ENCODE measurements around the gene C2. TPM values are rescaled to one million over a fixed set of nuclear protein-coding genes. Genes with fewer than 3 reads are reported as not detected.

The C2 gene
- total RNA-seq, 1 experiment from 2014 or later: 1.7 TPM

DNA sequence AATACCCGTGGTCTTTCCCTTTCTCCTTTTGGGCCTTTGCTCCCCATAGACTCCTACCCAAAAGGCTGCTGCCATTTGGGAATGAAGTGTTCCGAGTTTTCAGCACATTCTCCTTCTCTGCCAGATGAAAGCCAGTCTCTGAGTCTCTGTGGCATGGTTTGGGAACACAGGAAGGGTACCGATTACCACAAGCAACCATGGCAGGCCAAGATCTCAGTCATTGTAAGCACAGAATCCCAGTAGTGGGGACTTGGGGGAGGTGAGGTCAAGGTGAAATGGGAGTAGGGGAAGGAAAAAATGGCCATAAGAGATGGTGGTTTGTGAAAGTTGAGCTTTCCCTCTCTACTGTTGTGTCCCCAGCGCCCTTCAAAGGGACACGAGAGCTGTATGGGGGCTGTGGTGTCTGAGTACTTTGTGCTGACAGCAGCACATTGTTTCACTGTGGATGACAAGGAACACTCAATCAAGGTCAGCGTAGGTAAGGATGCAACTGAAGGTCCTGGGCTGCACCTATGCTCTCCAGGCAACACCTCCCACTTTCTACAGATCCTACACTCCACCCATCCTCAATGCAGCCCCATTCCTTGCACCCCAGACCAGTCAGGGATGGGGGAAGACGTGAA lies 22.5 kb downstream of the C2 start:
- H3K4me3 ChIP-seq (ENCODE audit: insufficient read depth, low read depth, low read length): no peak overlapping the region
- peaks cover 29% of the 10 kb centered on the region for H3K36me3 ChIP-seq (replicated peaks; ENCODE audit: control insufficient read depth, insufficient read depth, low read length)
- peaks cover 2% of the 10 kb centered on the region for H3K27me3 ChIP-seq (ENCODE audit: control insufficient read depth, insufficient read depth, low read length)
- no peak for DNase-seq

DNA sequence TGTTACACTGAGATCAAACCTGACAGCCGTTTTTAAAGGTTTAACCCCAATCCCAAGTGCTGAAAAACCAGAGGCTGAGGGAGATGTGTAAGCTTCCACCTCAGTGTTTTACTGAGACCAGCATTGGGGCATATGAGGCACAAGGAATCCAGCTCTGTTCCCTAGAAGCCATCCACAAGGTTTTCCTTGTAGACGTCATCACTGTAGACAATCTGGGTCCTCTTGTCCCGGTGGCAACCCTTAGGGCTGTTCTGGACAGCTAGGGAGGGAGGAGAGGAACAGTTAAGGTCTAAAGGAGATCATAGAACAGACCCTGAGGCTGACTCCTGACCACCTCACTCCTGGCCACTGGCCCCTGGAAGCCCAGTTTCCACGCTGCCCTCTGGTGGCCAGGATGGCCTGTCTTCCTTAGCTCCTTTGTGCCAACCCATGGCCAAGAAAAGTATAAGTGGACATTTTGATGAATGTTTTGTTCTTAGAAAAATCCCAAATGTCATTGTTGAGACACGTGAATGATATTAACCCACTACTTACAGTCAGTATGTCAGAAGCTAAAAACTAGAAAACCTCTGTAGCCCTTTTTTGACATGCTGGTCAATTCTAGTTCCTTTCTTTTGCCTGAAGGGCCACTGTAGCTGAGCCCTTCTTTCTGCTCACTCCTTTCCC lies 24.8 kb downstream of the C2 start:
- H3K27me3 ChIP-seq (ENCODE audit: control insufficient read depth, insufficient read depth, low read length): no peaks in the 10 kb centered on the region; the same call in 1 of the 2 replicates
- H3K36me3 ChIP-seq (replicated peaks; ENCODE audit: control insufficient read depth, insufficient read depth, low read length): peaks cover 40% of the 10 kb centered on the region
- H3K4me3 ChIP-seq (ENCODE audit: insufficient read depth, low read depth, low read length): no peak overlapping the region
- peak; percentile 88 for DNase-seq

DNA sequence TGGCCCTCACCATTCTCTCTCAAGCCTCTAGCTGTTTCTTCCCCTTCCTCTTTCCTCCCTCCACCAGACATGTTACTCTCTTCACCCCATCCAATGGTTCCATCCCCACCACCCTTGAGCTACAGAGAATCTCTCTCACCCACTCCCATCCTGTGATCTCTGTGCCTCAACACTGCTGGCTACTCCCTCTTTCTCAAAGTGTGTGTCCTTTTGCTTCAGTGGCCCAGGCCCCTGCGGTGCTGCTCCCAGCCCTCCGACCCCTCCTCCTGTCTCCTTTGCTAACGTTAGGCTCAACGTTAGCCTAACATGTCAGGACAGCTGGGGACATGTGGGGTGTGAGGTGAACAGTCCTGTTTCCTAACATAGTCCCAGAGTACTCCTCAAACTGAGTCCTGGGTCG lies 25.4 kb downstream of the C2 start:
- H3K4me3 ChIP-seq (ENCODE audit: insufficient read depth, low read depth, low read length): no peak overlapping the region
- no peak for DNase-seq
- peaks cover 40% of the 10 kb centered on the region for H3K36me3 ChIP-seq (replicated peaks; ENCODE audit: control insufficient read depth, insufficient read depth, low read length)
- H3K27me3 ChIP-seq (ENCODE audit: control insufficient read depth, insufficient read depth, low read length): no peaks in the 10 kb centered on the region

DNA sequence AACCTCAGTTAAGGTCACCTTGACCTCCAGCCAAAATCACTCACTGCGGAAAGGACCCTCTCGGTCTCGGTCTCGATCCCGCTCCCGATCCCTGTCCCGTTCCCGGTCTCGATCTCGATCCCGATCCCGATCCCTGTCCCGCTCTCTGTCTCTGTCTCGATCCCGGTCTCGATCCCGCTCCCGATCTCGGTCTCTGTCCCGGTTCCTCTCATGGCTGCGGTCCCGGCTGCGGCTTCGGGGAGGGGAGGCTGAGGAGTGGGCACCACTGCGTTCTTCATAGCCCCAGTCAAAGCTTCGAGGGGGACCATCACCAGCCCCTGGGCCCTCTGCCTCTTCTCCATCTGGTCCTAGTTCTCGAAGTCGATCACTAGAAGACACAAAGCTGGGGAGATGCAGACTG lies 27.0 kb downstream of the C2 start:
- H3K27me3 ChIP-seq (ENCODE audit: control insufficient read depth, insufficient read depth, low read length): no peaks in the 10 kb centered on the region
- H3K4me3 ChIP-seq (ENCODE audit: insufficient read depth, low read depth, low read length): no peak overlapping the region
- peaks cover 40% of the 10 kb centered on the region for H3K36me3 ChIP-seq (replicated peaks; ENCODE audit: control insufficient read depth, insufficient read depth, low read length)
- no peak for DNase-seq

DNA sequence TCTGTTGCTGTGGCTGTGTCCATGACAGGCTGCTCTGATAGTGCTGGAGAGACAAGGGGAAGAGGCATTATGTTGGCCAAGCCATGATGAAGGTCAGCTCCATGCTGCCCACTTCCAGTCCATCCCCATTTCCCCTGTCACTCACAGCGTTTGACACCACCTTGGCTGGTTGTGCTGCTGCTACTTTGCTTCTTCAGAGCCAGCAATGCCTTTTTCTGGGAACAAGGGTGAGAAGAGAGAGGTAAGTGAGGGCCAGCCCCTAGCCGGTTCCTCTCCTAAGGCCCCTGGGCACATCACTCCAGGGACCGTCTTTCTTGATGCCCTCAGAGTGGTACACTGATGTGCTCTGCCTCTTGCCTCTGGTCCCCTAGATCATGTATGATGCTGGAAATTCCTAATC lies 29.3 kb downstream of the C2 start:
- no peak for DNase-seq
- no peaks in the 10 kb centered on the region for H3K27me3 ChIP-seq (ENCODE audit: control insufficient read depth, insufficient read depth, low read length)
- H3K4me3 ChIP-seq (ENCODE audit: insufficient read depth, low read depth, low read length): no peak overlapping the region
- peaks cover 36% of the 10 kb centered on the region for H3K36me3 ChIP-seq (replicated peaks; ENCODE audit: control insufficient read depth, insufficient read depth, low read length)

DNA sequence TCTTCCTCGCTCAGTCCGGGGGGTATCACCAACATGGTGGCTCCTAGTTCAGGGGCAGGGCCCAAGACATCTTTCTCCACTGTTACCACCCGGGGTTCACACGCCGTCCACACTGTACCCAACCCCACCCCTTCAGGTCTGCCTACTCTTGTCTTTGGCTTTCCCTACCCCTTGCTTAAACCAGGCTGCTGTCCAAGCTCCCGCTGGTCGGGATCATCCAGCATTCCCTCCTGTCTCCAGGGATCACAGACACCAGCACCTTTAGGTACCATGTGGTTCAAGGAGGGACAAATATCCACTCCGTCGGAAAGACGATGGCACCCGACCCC lies 30.9 kb downstream of the C2 start:
- Histone ChIP-seq H3K4me3 (ENCODE audit: insufficient read depth, low read depth, low read length) (peak overlapping the region; percentile 79), H3K36me3 (replicated peaks; ENCODE audit: control insufficient read depth, insufficient read depth, low read length) (peaks cover 38% of the 10 kb centered on the region), H3K27me3 (ENCODE audit: control insufficient read depth, insufficient read depth, low read length) (no peaks in the 10 kb centered on the region)
- no peak for DNase-seq

DNA sequence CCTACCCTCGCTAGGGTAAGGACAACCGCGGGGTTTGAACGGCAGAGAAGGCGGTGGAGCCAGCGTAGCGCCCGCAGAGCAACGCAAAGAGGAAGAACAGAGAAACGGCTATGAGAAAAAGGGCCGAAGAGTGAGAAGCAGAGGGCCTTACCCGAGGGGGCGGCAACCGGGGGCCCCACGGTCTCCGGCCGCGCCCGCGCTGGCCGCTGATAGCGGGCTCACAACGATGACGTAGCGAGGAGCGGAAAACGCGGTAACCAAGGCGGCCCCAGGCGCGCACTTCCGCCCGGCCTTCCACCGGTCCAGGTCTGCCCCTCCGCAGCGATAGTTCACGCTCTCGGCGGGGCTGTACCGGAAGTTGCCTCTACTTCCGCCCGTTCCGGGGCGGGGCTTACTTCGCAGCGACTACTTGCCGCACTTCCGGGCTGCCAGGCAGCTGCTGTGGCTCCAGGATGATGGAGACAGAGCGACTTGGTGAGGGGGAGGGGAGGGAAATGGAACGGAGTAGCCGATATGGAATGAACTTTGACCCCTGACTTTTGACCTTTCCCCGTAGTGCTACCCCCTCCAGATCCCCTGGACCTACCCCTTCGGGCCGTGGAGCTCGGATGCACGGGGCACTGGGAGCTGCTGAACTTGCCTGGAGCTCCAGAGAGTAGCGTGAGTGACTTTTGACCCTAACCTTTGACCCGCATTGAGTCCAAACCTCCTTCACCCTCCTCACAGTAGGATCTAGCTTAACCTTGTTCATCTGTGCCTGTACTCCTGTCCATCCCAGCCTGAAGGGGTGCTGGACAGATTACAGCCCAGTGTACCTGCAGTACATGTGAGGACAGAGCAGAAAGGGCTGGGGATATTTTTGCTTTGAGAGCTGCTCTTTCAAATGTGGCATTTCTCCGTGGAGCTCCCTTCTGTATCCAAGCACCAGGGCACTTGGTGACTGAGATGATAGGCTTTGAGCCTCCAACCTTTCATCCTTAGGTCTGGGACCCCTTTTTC lies 31.5 kb downstream of the C2 start, which contains the start of the genes NELFE and SKIC2:
Gene NELFE, minus strand, starts transcription at position 231 of the 999 bp plus-strand sequence. CDS start 525 bp downstream, outside the sequence.
Gene SKIC2, plus strand, starts transcription at position 435 of the 999 bp plus-strand sequence. Its CDS starts 18 bp downstream, at position 453.
- H3K36me3 ChIP-seq (replicated peaks; ENCODE audit: control insufficient read depth, insufficient read depth, low read length): peaks cover 36% of the 10 kb centered on the region
- DNase-seq: peak; percentile 100
- H3K4me3 ChIP-seq (ENCODE audit: insufficient read depth, low read depth, low read length): peak within 1 kb of the TSS; percentile 79

DNA sequence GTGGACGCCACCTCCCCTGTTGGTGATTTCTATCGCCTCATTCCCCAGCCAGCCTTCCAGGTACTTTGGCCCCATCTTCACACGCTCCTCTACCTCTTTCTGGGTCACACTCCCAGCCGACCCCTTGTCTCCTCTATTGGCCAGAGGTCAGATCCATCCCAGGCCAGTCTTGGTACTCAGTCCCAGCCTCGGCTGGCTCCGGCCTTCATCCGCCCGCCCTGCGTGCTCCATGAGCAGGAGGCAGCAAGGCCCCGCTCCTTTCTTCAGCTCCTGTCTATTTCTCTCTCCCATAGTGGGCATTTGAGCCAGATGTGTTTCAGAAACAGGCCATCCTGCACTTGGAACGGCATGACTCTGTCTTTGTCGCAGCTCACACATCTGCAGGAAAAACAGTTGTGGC lies 34.1 kb downstream of the C2 start:
- no peak overlapping the region for H3K4me3 ChIP-seq (ENCODE audit: insufficient read depth, low read depth, low read length)
- DNase-seq: no peak
- no peaks in the 10 kb centered on the region for H3K27me3 ChIP-seq (ENCODE audit: control insufficient read depth, insufficient read depth, low read length)
- H3K36me3 ChIP-seq (replicated peaks; ENCODE audit: control insufficient read depth, insufficient read depth, low read length): peaks cover 32% of the 10 kb centered on the region

More for the DNA sequence above, 31.5 kb downstream of the C2 start, which contains the start of the genes NELFE and SKIC2:
- H3K27me3 ChIP-seq (ENCODE audit: control insufficient read depth, insufficient read depth, low read length): no peaks in the 10 kb centered on the region

DNA sequence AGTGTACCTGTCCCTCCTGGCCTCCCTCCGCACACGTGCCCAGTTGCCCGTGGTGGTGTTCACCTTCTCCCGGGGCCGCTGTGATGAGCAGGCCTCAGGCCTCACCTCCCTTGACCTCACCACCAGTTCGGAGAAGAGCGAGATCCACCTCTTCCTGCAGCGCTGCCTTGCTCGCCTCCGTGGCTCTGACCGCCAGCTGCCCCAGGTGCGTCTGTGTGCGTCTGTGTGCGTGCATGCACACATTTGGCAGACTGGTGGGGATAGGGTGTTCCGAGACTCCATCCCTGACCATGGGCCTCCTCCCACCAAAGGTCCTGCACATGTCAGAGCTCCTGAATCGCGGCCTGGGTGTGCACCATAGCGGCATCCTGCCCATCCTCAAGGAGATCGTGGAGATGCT lies 36.4 kb downstream of the C2 start:
- no peak for DNase-seq

DNA sequence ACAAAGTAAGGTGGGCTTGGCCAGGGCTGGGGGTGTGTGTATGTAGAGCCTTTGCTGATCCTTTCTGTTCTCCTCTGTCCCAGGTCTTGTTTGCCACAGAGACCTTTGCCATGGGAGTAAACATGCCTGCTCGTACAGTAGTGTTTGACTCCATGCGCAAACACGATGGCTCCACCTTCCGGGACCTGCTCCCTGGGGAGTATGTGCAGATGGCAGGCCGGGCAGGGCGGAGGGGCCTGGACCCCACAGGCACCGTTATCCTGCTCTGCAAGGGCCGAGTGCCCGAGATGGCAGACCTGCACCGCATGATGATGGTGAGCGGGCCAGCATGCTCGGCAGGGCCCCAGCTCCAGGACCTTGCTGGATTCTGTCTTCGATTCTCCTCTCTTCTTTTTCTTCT lies 38.2 kb downstream of the C2 start:
- Histone ChIP-seq H3K4me3 (ENCODE audit: insufficient read depth, low read depth, low read length) (no peak overlapping the region), H3K27me3 (ENCODE audit: control insufficient read depth, insufficient read depth, low read length) (no peaks in the 10 kb centered on the region), H3K36me3 (replicated peaks; ENCODE audit: control insufficient read depth, insufficient read depth, low read length) (peaks cover 50% of the 10 kb centered on the region)
- peak; percentile 39 for DNase-seq

More for the DNA sequence above, 36.4 kb downstream of the C2 start:
- Histone ChIP-seq H3K27me3 (ENCODE audit: control insufficient read depth, insufficient read depth, low read length) (no peaks in the 10 kb centered on the region), H3K36me3 (replicated peaks; ENCODE audit: control insufficient read depth, insufficient read depth, low read length) (peaks cover 43% of the 10 kb centered on the region), H3K4me3 (ENCODE audit: insufficient read depth, low read depth, low read length) (no peak overlapping the region)

DNA sequence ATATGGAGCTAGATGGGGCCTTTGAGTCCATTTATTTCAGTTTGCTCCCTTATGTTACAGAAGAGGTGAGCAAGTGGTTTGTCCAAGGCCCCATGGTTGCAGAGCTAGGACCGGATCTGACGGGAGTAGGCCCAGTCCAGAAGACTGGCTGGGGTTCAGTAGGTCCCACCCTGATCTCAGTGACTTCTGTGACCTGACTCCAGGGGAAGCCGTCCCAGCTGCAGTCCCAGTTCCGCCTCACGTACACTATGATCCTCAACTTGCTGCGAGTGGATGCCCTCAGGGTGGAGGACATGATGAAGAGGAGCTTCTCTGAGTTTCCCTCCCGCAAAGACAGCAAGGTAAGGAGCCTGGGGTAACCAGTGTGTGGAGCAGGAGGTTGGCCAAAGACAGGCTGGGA lies 39.0 kb downstream of the C2 start:
- no peak for DNase-seq
- Histone ChIP-seq H3K4me3 (ENCODE audit: insufficient read depth, low read depth, low read length) (no peak overlapping the region), H3K27me3 (ENCODE audit: control insufficient read depth, insufficient read depth, low read length) (no peaks in the 10 kb centered on the region), H3K36me3 (replicated peaks; ENCODE audit: control insufficient read depth, insufficient read depth, low read length) (peaks cover 50% of the 10 kb centered on the region)

DNA sequence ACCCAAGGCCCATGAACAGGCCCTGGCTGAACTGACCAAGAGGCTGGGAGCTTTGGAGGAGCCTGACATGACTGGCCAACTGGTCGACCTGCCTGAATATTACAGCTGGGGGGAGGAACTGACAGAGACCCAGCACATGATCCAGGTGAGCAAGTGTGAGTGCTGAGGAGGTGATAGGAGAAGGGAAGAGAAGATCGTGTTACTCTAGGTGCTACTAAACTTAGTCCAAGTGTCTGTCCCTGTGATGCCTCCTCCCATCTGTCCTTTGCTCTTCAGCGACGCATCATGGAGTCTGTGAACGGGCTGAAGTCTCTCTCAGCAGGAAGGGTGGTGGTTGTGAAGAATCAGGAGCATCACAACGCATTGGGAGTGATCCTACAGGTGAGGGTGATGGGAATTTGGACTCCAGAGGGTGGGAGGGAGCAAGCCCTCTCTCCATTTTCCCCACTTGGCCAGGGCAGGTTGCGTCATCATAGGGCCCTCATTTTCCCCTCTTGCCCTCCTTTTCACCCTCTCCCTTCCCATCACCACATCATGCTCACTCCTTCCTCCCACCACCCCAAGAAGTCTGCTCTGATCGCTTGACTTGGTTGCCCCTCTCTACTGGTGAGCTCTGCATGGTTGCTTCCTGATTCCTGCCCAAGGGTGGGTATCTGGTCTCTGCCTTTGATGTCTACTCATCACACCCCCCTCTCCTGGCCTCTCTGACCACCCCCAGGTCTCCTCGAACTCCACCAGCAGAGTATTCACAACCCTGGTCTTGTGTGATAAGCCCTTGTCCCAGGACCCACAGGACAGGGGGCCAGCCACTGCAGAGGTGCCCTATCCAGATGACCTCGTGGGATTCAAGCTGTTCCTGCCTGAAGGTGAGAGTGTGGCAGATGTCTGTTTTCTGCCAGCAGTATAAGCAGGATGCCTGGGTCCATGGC lies 39.7 kb downstream of the C2 start:
- Histone ChIP-seq H3K36me3 (replicated peaks; ENCODE audit: control insufficient read depth, insufficient read depth, low read length) (peaks cover 44% of the 10 kb centered on the region), H3K27me3 (ENCODE audit: control insufficient read depth, insufficient read depth, low read length) (no peaks in the 10 kb centered on the region), H3K4me3 (ENCODE audit: insufficient read depth, low read depth, low read length) (no peak overlapping the region)
- no peak for DNase-seq

DNA sequence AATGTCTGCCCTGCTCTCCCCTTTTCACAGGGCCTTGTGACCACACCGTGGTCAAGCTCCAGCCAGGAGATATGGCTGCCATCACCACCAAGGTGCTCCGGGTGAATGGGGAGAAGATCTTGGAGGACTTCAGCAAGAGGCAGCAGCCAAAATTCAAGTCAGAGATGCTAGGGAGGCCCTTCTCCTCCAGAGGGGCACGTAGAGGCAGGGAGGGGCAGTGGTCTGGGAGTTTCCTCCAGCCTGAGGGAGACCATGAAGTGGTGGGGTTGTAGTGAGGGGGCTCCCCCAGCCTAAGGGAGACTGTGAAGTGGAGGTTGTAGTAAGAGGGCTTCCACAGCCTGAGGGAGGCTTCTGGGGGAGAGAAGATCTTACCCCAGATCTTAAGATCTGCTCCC lies 40.4 kb downstream of the C2 start:
- Histone ChIP-seq H3K36me3 (replicated peaks; ENCODE audit: control insufficient read depth, insufficient read depth, low read length) (peaks cover 40% of the 10 kb centered on the region), H3K27me3 (ENCODE audit: control insufficient read depth, insufficient read depth, low read length) (no peaks in the 10 kb centered on the region), H3K4me3 (ENCODE audit: insufficient read depth, low read depth, low read length) (no peak overlapping the region)
- no peak for DNase-seq

DNA sequence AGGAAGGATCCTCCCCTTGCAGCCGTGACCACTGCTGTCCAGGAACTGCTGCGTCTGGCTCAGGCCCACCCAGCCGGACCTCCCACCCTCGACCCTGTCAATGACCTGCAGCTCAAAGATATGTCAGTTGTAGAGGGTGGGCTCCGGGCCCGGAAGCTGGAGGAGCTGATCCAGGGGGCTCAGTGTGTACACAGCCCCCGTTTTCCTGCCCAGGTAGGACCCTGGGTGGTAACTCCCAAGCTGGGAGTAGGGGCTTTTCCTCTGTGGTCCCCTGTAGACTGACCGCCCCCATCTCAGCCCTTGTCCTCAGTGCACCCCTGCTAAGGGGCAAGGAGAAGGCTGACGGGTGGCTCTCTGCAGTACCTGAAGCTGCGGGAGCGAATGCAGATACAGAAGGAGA lies 40.8 kb downstream of the C2 start:
- DNase-seq: peak; percentile 37
- Histone ChIP-seq H3K4me3 (ENCODE audit: insufficient read depth, low read depth, low read length) (no peak overlapping the region), H3K36me3 (replicated peaks; ENCODE audit: control insufficient read depth, insufficient read depth, low read length) (peaks cover 40% of the 10 kb centered on the region), H3K27me3 (ENCODE audit: control insufficient read depth, insufficient read depth, low read length) (no peaks in the 10 kb centered on the region)
